LNCaP clone FGC (cell line): ENCODE data around the gene CCDC40.

Experiments used
- DNase-seq: peaks from one replicate; pipeline ENCODE4 v3.0.0-alpha.2; 2011; ENCODE audit warnings: low read depth
- H3K4me3 ChIP-seq: 2 replicates; pipeline ENCODE4 v1.5.1; 2011; ENCODE audit warnings: mild to moderate bottlenecking, low read depth, low read length, control low read depth
- TF ChIP-seq, protein P1 (sequence below): IDR thresholded peaks from 2 replicates; pipeline ENCODE4 v1.5.1; 2012; ENCODE audit warnings: mild to moderate bottlenecking; ENCODE audit not compliant: control insufficient read depth, insufficient read depth; ENCODE audit errors: extremely low read depth

Gene CCDC40

GRCh38 chr17:80137131-80137530, 100.7 kb downstream of the CCDC40 start:
- TF ChIP-seq, protein P1, sequence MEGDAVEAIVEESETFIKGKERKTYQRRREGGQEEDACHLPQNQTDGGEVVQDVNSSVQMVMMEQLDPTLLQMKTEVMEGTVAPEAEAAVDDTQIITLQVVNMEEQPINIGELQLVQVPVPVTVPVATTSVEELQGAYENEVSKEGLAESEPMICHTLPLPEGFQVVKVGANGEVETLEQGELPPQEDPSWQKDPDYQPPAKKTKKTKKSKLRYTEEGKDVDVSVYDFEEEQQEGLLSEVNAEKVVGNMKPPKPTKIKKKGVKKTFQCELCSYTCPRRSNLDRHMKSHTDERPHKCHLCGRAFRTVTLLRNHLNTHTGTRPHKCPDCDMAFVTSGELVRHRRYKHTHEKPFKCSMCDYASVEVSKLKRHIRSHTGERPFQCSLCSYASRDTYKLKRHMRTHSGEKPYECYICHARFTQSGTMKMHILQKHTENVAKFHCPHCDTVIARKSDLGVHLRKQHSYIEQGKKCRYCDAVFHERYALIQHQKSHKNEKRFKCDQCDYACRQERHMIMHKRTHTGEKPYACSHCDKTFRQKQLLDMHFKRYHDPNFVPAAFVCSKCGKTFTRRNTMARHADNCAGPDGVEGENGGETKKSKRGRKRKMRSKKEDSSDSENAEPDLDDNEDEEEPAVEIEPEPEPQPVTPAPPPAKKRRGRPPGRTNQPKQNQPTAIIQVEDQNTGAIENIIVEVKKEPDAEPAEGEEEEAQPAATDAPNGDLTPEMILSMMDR = no peak
- no peak overlapping the region for H3K4me3 ChIP-seq
- no peak for DNase-seq

DNA sequence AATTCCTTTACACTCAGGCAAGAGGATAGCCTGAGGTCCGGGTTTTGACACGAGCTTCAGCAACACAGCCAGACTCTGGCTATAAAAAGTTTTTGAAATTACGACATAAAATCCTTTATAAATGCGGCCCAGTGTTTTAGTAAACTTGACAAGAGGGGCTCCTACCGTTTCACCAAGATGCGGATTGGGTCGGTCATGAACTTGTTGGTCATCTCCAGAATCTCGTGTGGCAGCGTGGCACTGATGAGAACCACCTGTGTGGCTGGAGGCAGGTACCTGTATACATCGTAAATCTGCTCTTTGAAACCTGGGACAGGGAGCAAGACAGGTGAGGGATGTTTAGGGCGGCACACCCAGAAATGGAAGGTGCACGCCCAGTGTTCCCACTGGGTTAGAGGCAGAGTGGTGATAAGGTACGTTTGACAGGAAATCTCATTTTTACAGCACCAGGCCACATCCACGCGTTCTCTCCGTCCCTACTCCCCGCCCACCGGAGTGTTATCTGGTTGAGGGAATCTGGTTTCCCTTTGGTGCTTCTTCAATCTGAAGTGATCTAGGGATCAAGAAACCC, 102.5 kb downstream of the CCDC40 start:
- no peak overlapping the region for H3K4me3 ChIP-seq
- DNase-seq = no peak
- TF ChIP-seq, protein P1 = no peak

- no peak overlapping the region for H3K4me3 ChIP-seq
- DNase-seq = no peak
- TF ChIP-seq, protein P1 = no peak
Measured at GRCh38 chr17:80141463-80142165, 105.2 kb downstream of the CCDC40 start.

DNA sequence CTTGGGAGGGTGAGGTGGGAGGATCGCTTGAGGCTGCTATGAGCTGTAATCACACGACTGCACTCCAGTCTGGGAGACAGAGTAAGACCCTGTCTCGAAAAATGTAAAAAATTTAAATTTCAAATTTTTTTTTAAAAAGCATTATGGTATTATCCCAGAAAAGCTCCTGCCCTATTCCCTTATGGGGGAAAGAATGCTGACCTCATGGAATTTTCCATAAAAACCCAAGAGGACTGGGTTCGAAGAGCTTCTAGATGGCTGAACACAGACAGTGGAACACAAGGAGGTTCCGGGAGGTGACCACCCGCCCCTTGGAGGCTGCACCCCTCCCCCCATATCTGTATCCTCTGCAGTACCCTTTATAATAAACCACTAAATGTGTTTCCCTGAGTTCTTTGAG, 106.5 kb downstream of the CCDC40 start:
- no peak overlapping the region for H3K4me3 ChIP-seq
- TF ChIP-seq, protein P1 = no peak
- no peak for DNase-seq

DNA sequence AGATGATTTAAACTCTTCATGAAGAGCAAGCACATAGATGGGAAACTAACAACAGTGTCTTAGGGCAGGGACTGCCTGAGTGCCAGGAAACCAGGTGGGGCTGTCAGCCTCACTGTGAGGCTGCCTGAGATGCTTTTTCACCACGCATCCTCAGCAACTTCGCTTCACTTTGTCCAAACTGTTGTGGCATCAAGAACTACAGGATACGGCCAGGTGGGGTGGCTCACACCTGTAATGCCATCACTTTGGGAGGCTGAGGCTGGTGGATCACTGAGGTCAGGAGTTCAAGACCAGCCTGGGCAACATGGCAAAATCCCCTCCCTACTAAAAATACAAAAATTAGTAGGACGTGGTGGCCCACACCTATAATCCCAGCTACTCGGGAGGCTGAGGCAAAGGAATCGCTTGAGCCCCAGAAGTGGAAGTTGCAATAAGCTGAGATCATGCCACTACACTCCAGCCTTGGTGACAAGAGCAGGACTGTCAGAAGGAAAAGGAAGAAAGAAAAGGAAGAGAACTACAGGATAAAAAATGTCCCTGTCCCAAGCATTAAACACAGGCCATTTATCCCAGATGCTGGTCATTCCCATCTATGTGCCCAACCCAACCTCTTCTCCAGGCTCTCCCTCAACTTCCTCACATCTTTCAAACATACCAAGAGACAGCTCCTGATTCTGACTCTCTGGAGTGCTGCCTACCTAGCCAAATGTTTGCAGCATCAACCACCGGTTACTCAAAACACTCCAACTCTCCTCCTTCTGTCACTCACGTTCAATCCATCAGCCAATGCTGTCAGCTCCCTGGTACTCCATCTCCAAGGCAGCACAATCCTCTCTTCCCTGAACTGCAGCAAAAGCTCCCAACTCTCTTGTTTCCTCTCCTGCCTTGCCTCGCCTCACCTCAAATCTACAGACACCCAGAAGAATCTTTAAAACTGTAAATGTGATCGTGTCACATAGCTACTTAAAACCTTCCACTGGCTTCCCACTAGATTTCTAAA, 108.9 kb downstream of the CCDC40 start:
- DNase-seq = no peak
- H3K4me3 ChIP-seq = peak overlapping the region; percentile 92
- TF ChIP-seq, protein P1 = no peak

DNA sequence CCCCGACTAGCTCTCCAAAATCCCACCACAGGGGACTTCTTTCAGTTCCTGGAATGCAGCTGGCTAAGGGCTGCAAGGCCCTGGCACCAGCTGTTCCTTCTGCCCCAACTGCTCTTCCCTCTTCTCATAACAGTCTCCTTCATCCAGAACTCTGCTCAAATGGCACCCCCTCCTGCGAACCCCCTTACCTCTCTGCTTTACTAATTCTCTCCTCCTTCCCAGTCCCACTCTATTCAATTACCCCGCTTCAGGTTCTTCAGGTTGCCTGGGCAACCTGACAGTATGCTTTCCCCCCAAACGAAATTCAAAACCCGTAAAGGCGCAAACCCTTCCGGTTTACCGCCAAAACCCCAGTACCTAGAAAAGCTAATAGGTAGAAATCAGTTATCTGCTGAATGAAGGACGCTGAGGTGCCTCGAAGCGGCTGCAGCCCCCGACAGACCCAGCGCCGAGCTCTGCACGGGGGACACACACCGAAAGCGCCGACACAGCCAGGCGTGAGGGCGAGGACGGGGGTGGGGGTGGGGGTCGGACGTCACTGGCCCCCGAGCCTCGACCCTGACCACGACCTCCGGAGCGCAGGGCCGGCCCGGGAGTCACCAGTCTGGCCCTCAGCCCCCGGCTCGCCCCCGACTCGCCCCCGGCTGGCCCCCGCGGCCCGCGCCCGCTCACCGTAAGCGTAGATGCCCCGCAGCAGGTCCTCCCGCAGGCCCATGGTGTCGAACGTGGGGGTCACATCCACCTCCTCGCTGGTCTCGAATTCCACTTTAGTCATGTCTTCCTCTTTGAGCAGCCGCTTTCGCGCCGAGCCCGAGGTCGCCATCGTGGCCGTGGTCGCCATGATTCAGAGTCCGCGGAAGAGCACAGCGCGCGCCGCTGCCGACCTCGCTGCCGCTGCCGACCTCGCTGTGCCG, 109.9 kb downstream of the CCDC40 start:
- TF ChIP-seq, protein P1 = no peak
- DNase-seq = no peak
- peak overlapping the region; percentile 92 for H3K4me3 ChIP-seq
